Body of pancreas (tissue), 4 donors: ENCODE data around the gene COMP. TPM values are rescaled to one million over a fixed set of nuclear protein-coding genes. Genes with fewer than 3 reads are reported as not detected.
"Not testable (repeated sequence)": the region's sequence is repeated elsewhere in the genome, so short reads cannot be mapped to it uniquely, and the experiment has no call there.

ENCODE experiments used
- ATAC-seq: fragments of 150-250 bp; one replicate; pipeline ENCODE4 v1.9.1; 2016
- DNase-seq, 4 donors: peaks; one replicate each; pipeline ENCODE4 v3.0.0-alpha.2; 2019
- H3K27ac ChIP-seq, 4 donors: fragments of 200-600 bp; sonication (generic); 1 replicate in 3 of 4; 2 replicates in 1 of 4; pipeline versions ENCODE4 v1.5.1 to v1.6.1; 2016 to 2019; ENCODE audit warnings: mild to moderate bottlenecking in 1 of 4, mixed read lengths in 1 of 4, moderate library complexity in 1 of 4
- H3K27me3 ChIP-seq, 2 donors: fragments of 200-600 bp; sonication (generic); one replicate each; pipeline ENCODE4 v1.6.0; 2016; ENCODE audit warnings: mild to moderate bottlenecking in 1 of 2
- H3K36me3 ChIP-seq, 2 donors: fragments of 200-600 bp; sonication (generic); replicated peaks in 1 of 2; 2 replicates each; pipeline ENCODE4 v1.5.1; 2016; ENCODE audit warnings: low read depth in 2 of 2; ENCODE audit not compliant: insufficient read depth in 1 of 2
- H3K4me1 ChIP-seq: fragments of 200-600 bp; sonication (generic); one replicate; pipeline ENCODE4 v1.6.0; 2016
- H3K4me3 ChIP-seq, 2 donors: fragments of 200-600 bp; sonication (generic); 1 replicate in 1 of 2; 2 replicates in 1 of 2; pipeline ENCODE4 v1.5.1; 2016 to 2019
- H3K9me3 ChIP-seq, 3 donors: fragments of 200-600 bp; sonication (generic); 1 replicate in 2 of 3; 2 replicates in 1 of 3; pipeline ENCODE4 v1.5.1; 2016
- CTCF ChIP-seq, 7 experiments: fragments of 450-650 bp in 4 of 7; fragments of 200-600 bp in 3 of 7; sonication (generic) in 3 of 7; IDR thresholded peaks; one replicate each; pipeline ENCODE4 v1.5.1; 2016 to 2019; ENCODE audit warnings: antibody characterized with exemption in 7 of 7
- POLR2A ChIP-seq, 3 donors: fragments of 450-650 bp; IDR thresholded peaks; one replicate each; pipeline ENCODE4 v1.6.1; 2016; ENCODE audit warnings: antibody characterized with exemption in 3 of 3, mild to moderate bottlenecking in 2 of 3
- WGBS, 2 donors: methylation state at CpG; one replicate each; pipeline ENCODE4 v1.1.5; 2017; 5-methylcytosine and 5-hydroxymethylcytosine counted together
- intact Hi-C: fragments of 100-400 bp; cut with DNase I; formaldehyde crosslinking; loops from one replicate; pipeline ENCODE4 v1.15.1; 2023
- total RNA-seq, 2 donors: library from RNA; depleted of rRNA; stranded (reverse); fragments of >200 nt; gene quantifications; one replicate each; pipeline ENCODE4 v1.1.0, GENCODE V29; 2016

COMP gene
- total RNA-seq, 2 donors from 2014 or later: 0.33 to 6.0 TPM

GRCh38 chr19:18814063-18814462, 23.0 kb upstream of the COMP start:
- Histone ChIP-seq H3K9me3 (no peaks in the 10 kb centered on the region), H3K4me1 (no peaks in the 10 kb centered on the region), H3K27me3 (no peaks in the 10 kb centered on the region), H3K27ac (no peak overlapping the region), H3K4me3 (no peak overlapping the region), H3K36me3 (no peaks in the 10 kb centered on the region)
- TF ChIP-seq POLR2A (IDR thresholded peaks at IDR 0.05) (no peak), CTCF (IDR thresholded peaks at IDR 0.05) (peak in 1 of 7 experiments; percentile 10)
- ATAC-seq (no peak), DNase-seq (no peak)
- 43 to 52% methylated on average over 9 of the region's 9 CpGs for WGBS, 2 donors
- intact Hi-C loops: no loop called here

GRCh38 chr19:18811638-18812037, 20.5 kb upstream of the COMP start:
- intact Hi-C loops, H3K9me3 ChIP-seq, ATAC-seq, DNase-seq, H3K4me1 ChIP-seq, H3K27ac ChIP-seq, H3K27me3 ChIP-seq, H3K4me3 ChIP-seq, H3K36me3 ChIP-seq: not testable (repeated sequence)
- 93 to 95% methylated on average over 5 of the region's 5 CpGs for WGBS, 2 donors

GRCh38 chr19:18809149-18809868, 18.2 kb upstream of the COMP start:
- Histone ChIP-seq H3K36me3 (no peaks in the 10 kb centered on the region), H3K27me3 (no peaks in the 10 kb centered on the region), H3K4me3 (no peak overlapping the region), H3K27ac (no peak overlapping the region), H3K4me1 (no peaks in the 10 kb centered on the region), H3K9me3 (no peaks in the 10 kb centered on the region)
- WGBS, 2 donors: 40 to 50% methylated on average over 14 of the region's 14 CpGs
- TF ChIP-seq POLR2A (IDR thresholded peaks at IDR 0.05) (no peak), CTCF (IDR thresholded peaks at IDR 0.05) (no peak)
- DNase-seq (peak; percentile 23 to 66 (median 44)), ATAC-seq (peak; percentile 72)
- intact Hi-C loops: no loop called here

- DNase-seq (no peak), ATAC-seq (no peak)
- Histone ChIP-seq H3K27me3 (no peaks in the 10 kb centered on the region), H3K27ac (no peak overlapping the region), H3K36me3 (no peaks in the 10 kb centered on the region), H3K4me3 (no peak overlapping the region), H3K9me3 (no peaks in the 10 kb centered on the region), H3K4me1 (no peaks in the 10 kb centered on the region)
- 69 to 82% methylated on average over 13 to 19 of the region's 19 CpGs for WGBS, 2 donors
- no peak for TF ChIP-seq POLR2A (IDR thresholded peaks at IDR 0.05)
- no peak for TF ChIP-seq CTCF (IDR thresholded peaks at IDR 0.05)
- intact Hi-C loops: no loop called here
Observed at GRCh38 chr19:18807861-18808331, 16.8 kb upstream of the COMP start.

- H3K4me3 ChIP-seq: no peak overlapping the region
- H3K27me3 ChIP-seq: no peaks in the 10 kb centered on the region
- H3K27ac ChIP-seq: no peak overlapping the region
- ATAC-seq: no peak
- no peaks in the 10 kb centered on the region for H3K4me1 ChIP-seq
- no peaks in the 10 kb centered on the region for H3K9me3 ChIP-seq
- intact Hi-C loops: no loop called here
- no peaks in the 10 kb centered on the region for H3K36me3 ChIP-seq
- DNase-seq: no peak
- TF ChIP-seq POLR2A (IDR thresholded peaks at IDR 0.05): no peak
- TF ChIP-seq CTCF (IDR thresholded peaks at IDR 0.05): no peak
- WGBS, 2 donors: 86 to 88% methylated on average over 1 to 7 of the region's 8 CpGs
Observed at GRCh38 chr19:18804643-18805042, 13.5 kb upstream of the COMP start.
